Immature natural killer cell (primary cell): ENCODE results near the gene HMGN4. TPM values are rescaled to one million over a fixed set of nuclear protein-coding genes. Genes with fewer than 3 reads are reported as not detected.

Source experiments
- DNase-seq, 3 donors: peaks; one replicate each; pipeline ENCODE4 v3.0.0; 2022; ENCODE audit warnings: mixed read lengths in 1 of 3
- H3K27ac Mint-ChIP-seq, 6 donors: one replicate each; pipeline ENCODE4 v1.8.0; 2020; ENCODE audit warnings: mixed read lengths in 6 of 6, mild to moderate bottlenecking in 5 of 6, inconsistent platforms in 4 of 6, moderate library complexity in 3 of 6
- H3K27me3 Mint-ChIP-seq, 3 donors: one replicate each; pipeline ENCODE4 v1.8.0; 2020 to 2021; ENCODE audit warnings: low read depth in 3 of 3, mild to moderate bottlenecking in 3 of 3, mixed read lengths in 3 of 3, moderate library complexity in 3 of 3, inconsistent platforms in 1 of 3
- H3K36me3 Mint-ChIP-seq, 3 donors: one replicate each; pipeline ENCODE4 v1.8.0; 2020; ENCODE audit warnings: mixed read lengths in 3 of 3, inconsistent platforms in 2 of 3, mild to moderate bottlenecking in 2 of 3
- H3K4me1 Mint-ChIP-seq, 2 donors: one replicate each; pipeline ENCODE4 v1.8.0; 2020; ENCODE audit warnings: inconsistent platforms in 2 of 2, mild to moderate bottlenecking in 2 of 2, mixed read lengths in 2 of 2, moderate library complexity in 1 of 2
- H3K4me3 Mint-ChIP-seq, 5 donors: one replicate each; pipeline ENCODE4 v1.8.0; 2020; ENCODE audit warnings: mild to moderate bottlenecking in 5 of 5, mixed read lengths in 5 of 5, inconsistent platforms in 3 of 5, moderate library complexity in 3 of 5
- H3K9me3 Mint-ChIP-seq, 6 donors: one replicate each; pipeline ENCODE4 v1.8.0; 2020; ENCODE audit warnings: mild to moderate bottlenecking in 6 of 6, mixed read lengths in 6 of 6, inconsistent platforms in 4 of 6, moderate library complexity in 3 of 6
- polyA plus RNA-seq, 3 donors: library from polyadenylated mRNA; unstranded; fragments of 300-500 nt; fragmentation: Illumina TruSeq; gene quantifications; one replicate each; pipeline ENCODE4 v1.2.3, GENCODE V29; 2021

The HMGN4 gene
- polyA plus RNA-seq, 3 donors from 2014 or later: 140 to 232 (median 209) TPM

GRCh38 chr6:26561533-26562466 is 23.6 kb downstream of the HMGN4 start:
- Mint-ChIP-seq H3K27ac (no peak overlapping the region), H3K4me1 (no peaks in the 10 kb centered on the region), H3K4me3 (no peak overlapping the region), H3K9me3 (no peaks in the 10 kb centered on the region), H3K27me3 (peaks cover 0 to 4% (median 0%) of the 10 kb centered on the region in 3 donors), H3K36me3 (no peaks in the 10 kb centered on the region)
- DNase-seq: no peak

GRCh38 chr6:26563488-26563887 is 25.3 kb downstream of the HMGN4 start:
- H3K27me3 Mint-ChIP-seq: peaks cover 10 to 12% (median 11%) of the 10 kb centered on the region in 3 donors
- H3K27ac Mint-ChIP-seq: no peak overlapping the region
- H3K4me1 Mint-ChIP-seq: peaks cover 4 to 8% of the 10 kb centered on the region in 2 donors
- H3K4me3 Mint-ChIP-seq: no peak overlapping the region
- peaks cover 0 to 2% (median under 1%) of the 10 kb centered on the region in 6 donors for H3K9me3 Mint-ChIP-seq
- no peak for DNase-seq
- H3K36me3 Mint-ChIP-seq: peaks cover 0 to 2% (median 0%) of the 10 kb centered on the region in 3 donors

GRCh38 chr6:26568601-26569432 is 30.7 kb downstream of the HMGN4 start:
- peak; percentile 96 to 97 (median 96) for DNase-seq
- Mint-ChIP-seq H3K27ac (peak overlapping the region; percentile 87 to 98 (median 94)), H3K4me1 (peaks cover 31 to 37% of the 10 kb centered on the region in 2 donors), H3K9me3 (peaks cover 0 to 5% (median 3%) of the 10 kb centered on the region in 6 donors), H3K27me3 (peaks cover 32 to 40% (median 39%) of the 10 kb centered on the region in 3 donors), H3K36me3 (peaks cover 0 to 3% (median 0%) of the 10 kb centered on the region in 3 donors), H3K4me3 (peak overlapping the region; percentile 96 to 99 (median 98))

GRCh38 chr6:26569433-26569764 is 31.2 kb downstream of the HMGN4 start:
- Mint-ChIP-seq H3K9me3 (peaks cover 0 to 5% (median 3%) of the 10 kb centered on the region in 6 donors), H3K4me1 (peaks cover 31 to 37% of the 10 kb centered on the region in 2 donors), H3K36me3 (peaks cover 0 to 3% (median 0%) of the 10 kb centered on the region in 3 donors), H3K27ac (peak overlapping the region; percentile 87 to 98 (median 94)), H3K4me3 (peak overlapping the region; percentile 96 to 99 (median 98)), H3K27me3 (peaks cover 32 to 40% (median 39%) of the 10 kb centered on the region in 3 donors)
- no peak for DNase-seq

GRCh38 chr6:26570027-26570809 is 32.1 kb downstream of the HMGN4 start:
- Mint-ChIP-seq H3K36me3 (peaks cover 0 to 3% (median 0%) of the 10 kb centered on the region in 3 donors), H3K27me3 (peaks cover 32 to 40% (median 39%) of the 10 kb centered on the region in 3 donors), H3K9me3 (peaks cover 0 to 5% (median 3%) of the 10 kb centered on the region in 6 donors), H3K4me1 (peaks cover 31 to 37% of the 10 kb centered on the region in 2 donors), H3K4me3 (peak overlapping the region in 1 of 5 donors; percentile 96), H3K27ac (no peak overlapping the region)
- DNase-seq: no peak

GRCh38 chr6:26571592-26572296 is 33.6 kb downstream of the HMGN4 start:
- Mint-ChIP-seq H3K4me1 (peaks cover 31 to 43% of the 10 kb centered on the region in 2 donors), H3K27me3 (peaks cover 34 to 40% (median 39%) of the 10 kb centered on the region in 3 donors), H3K36me3 (peaks cover 0 to 3% (median 0%) of the 10 kb centered on the region in 3 donors), H3K4me3 (peak overlapping the region; percentile 90 to 95 (median 91)), H3K9me3 (peaks cover 0 to 5% (median 3%) of the 10 kb centered on the region in 6 donors), H3K27ac (peak overlapping the region; percentile 73 to 93 (median 87))
- peak; percentile 66 to 80 (median 72) for DNase-seq

- Mint-ChIP-seq H3K9me3 (peaks cover 4 to 11% (median 5%) of the 10 kb centered on the region in 6 donors), H3K4me1 (peaks cover 26 to 44% of the 10 kb centered on the region in 2 donors)
Observed at GRCh38 chr6:26575494-26575939, 37.4 kb downstream of the HMGN4 start.

GRCh38 chr6:26576407-26576843 is 38.3 kb downstream of the HMGN4 start:
- peaks cover 4 to 11% (median 5%) of the 10 kb centered on the region in 6 donors for H3K9me3 Mint-ChIP-seq
- peaks cover 24 to 34% (median 34%) of the 10 kb centered on the region in 3 donors for H3K27me3 Mint-ChIP-seq
- H3K27ac Mint-ChIP-seq: peak overlapping the region in 1 of 6 donors; percentile 36
- no peaks in the 10 kb centered on the region for H3K36me3 Mint-ChIP-seq
- peak overlapping the region in 3 of 5 donors; percentile 16 to 89 (median 86) for H3K4me3 Mint-ChIP-seq
- no peak for DNase-seq
- peaks cover 25 to 42% of the 10 kb centered on the region in 2 donors for H3K4me1 Mint-ChIP-seq

More at GRCh38 chr6:26575494-26575939, 37.4 kb downstream of the HMGN4 start:
- DNase-seq: no peak
- Mint-ChIP-seq H3K36me3 (no peaks in the 10 kb centered on the region), H3K27ac (no peak overlapping the region), H3K27me3 (peaks cover 25 to 35% (median 33%) of the 10 kb centered on the region in 3 donors), H3K4me3 (no peak overlapping the region)

- Mint-ChIP-seq H3K36me3 (no peaks in the 10 kb centered on the region), H3K4me3 (peak overlapping the region; percentile 48 to 89 (median 85)), H3K9me3 (peaks cover 4 to 11% (median 5%) of the 10 kb centered on the region in 6 donors), H3K27ac (peak overlapping the region in 4 of 6 donors; percentile 29 to 87 (median 72)), H3K27me3 (peaks cover 17 to 27% (median 27%) of the 10 kb centered on the region in 3 donors), H3K4me1 (peaks cover 18 to 35% of the 10 kb centered on the region in 2 donors)
- DNase-seq: peak; percentile 38 to 60 (median 49)
Observed at GRCh38 chr6:26576929-26577719, 39.0 kb downstream of the HMGN4 start.

- peak overlapping the region in 2 of 6 donors; percentile 81 to 87 for H3K27ac Mint-ChIP-seq
- peaks cover 4 to 11% (median 5%) of the 10 kb centered on the region in 6 donors for H3K9me3 Mint-ChIP-seq
- H3K36me3 Mint-ChIP-seq: no peaks in the 10 kb centered on the region
- peak overlapping the region; percentile 48 to 89 (median 85) for H3K4me3 Mint-ChIP-seq
- DNase-seq: no peak
- H3K4me1 Mint-ChIP-seq: peaks cover 12 to 30% of the 10 kb centered on the region in 2 donors
- peaks cover 12 to 22% (median 21%) of the 10 kb centered on the region in 3 donors for H3K27me3 Mint-ChIP-seq
Observed at GRCh38 chr6:26577720-26578072, 39.5 kb downstream of the HMGN4 start.

- Mint-ChIP-seq H3K4me1 (peaks cover 10 to 26% of the 10 kb centered on the region in 2 donors), H3K36me3 (no peaks in the 10 kb centered on the region), H3K27ac (peak overlapping the region in 2 of 6 donors; percentile 33 to 34), H3K27me3 (peaks cover 12 to 23% (median 22%) of the 10 kb centered on the region in 3 donors), H3K4me3 (peak overlapping the region in 4 of 5 donors; percentile 13 to 71 (median 21)), H3K9me3 (peaks cover 4 to 11% (median 5%) of the 10 kb centered on the region in 6 donors)
- no peak for DNase-seq
Observed at GRCh38 chr6:26578279-26578678, 40.1 kb downstream of the HMGN4 start.
